ENCODE results near the gene LRP5.

LRP5 gene

DNA sequence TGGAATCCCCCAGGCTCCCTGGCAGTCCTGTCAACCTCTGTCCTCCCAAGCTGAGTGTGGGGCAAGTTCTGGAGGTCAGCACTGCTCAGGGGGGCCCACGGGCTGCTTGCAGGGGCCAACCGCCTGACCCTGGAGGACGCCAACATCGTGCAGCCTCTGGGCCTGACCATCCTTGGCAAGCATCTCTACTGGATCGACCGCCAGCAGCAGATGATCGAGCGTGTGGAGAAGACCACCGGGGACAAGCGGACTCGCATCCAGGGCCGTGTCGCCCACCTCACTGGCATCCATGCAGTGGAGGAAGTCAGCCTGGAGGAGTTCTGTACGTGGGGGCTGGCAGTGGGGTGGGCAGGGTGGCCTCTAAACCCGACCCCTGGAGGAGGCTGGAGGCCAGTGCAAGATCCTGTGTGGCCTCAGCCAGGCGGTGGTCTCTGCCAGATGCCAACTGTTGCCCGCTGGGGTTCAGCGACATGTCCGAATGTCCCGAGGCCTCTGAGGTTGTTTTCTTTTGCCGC, 113.5 kb downstream of the LRP5 start:
- H3K4ac ChIP-seq (ENCODE audit: low read depth, low read length): no peak overlapping the region
- peaks cover 2% of the 10 kb centered on the region for H3K36me3 ChIP-seq (ENCODE audit: control insufficient read depth, insufficient read depth, low read length)

DNA sequence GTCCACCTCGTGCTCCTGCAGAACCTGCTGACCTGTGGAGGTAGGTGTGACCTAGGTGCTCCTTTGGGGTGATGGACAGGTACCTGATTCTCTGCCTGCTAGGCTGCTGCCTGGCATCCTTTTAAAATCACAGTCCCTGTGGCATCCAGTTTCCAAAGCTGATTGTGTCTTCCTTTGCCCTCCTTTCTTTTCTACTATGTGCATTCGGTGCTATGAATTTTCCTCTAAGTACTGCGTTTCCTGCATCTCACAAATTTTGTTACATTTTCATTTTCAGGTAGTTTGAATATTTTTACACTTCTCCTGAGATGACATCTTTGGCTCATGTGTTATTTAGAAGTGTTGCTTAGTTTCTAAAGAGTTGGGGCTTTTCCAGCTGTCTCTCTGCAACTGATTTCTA, 117.3 kb downstream of the LRP5 start:
- Histone ChIP-seq H3K9ac (ENCODE audit: low read length) (no peak overlapping the region), H2AK5ac (ENCODE audit: low read length) (no peak overlapping the region), H4K5ac (ENCODE audit: low read length) (no peak overlapping the region), H3K4me2 (ENCODE audit: low read length) (no peak overlapping the region), H2BK120ac (ENCODE audit: low read depth, low read length) (no peak overlapping the region), H3K27ac (ENCODE audit: low read depth, low read length) (no peak overlapping the region), H3K56ac (ENCODE audit: low read length) (no peak overlapping the region), H3K27me3 (ENCODE audit: insufficient read depth, low read length, poor library complexity) (no peaks in the 10 kb centered on the region), H3K18ac (ENCODE audit: low read length) (no peak overlapping the region), H2BK5ac (ENCODE audit: low read length) (no peak overlapping the region), H4K8ac (ENCODE audit: low read depth, low read length) (no peak overlapping the region), H3K23ac (ENCODE audit: low read length) (no peak overlapping the region), H3K4ac (ENCODE audit: low read depth, low read length) (no peak overlapping the region), H3K4me1 (ENCODE audit: control insufficient read depth, low read depth, low read length) (no peaks in the 10 kb centered on the region), H3K79me1 (ENCODE audit: low read length) (no peaks in the 10 kb centered on the region), H3K79me2 (ENCODE audit: control insufficient read depth, insufficient read depth, low read length) (no peaks in the 10 kb centered on the region), H2BK15ac (replicated peaks; ENCODE audit: low read depth) (no peak overlapping the region), H3K36me3 (ENCODE audit: control insufficient read depth, insufficient read depth, low read length) (peaks cover 2% of the 10 kb centered on the region), H3K4me3 (ENCODE audit: low read length) (peak overlapping the region; percentile 12)
- WGBS (ENCODE audit: extremely low coverage, insufficient coverage, low lambda C conversion rate): no CpG with 5 or more reads among the region's 3 CpGs
- no peak for DNase-seq

More for the DNA sequence above, 113.5 kb downstream of the LRP5 start:
- Histone ChIP-seq H3K79me2 (ENCODE audit: control insufficient read depth, insufficient read depth, low read length) (no peaks in the 10 kb centered on the region), H4K8ac (ENCODE audit: low read depth, low read length) (no peak overlapping the region), H2BK5ac (ENCODE audit: low read length) (no peak overlapping the region), H2BK15ac (replicated peaks; ENCODE audit: low read depth) (no peak overlapping the region), H3K4me1 (ENCODE audit: control insufficient read depth, low read depth, low read length) (no peaks in the 10 kb centered on the region), H4K5ac (ENCODE audit: low read length) (no peak overlapping the region), H3K18ac (ENCODE audit: low read length) (no peak overlapping the region), H3K79me1 (ENCODE audit: low read length) (no peaks in the 10 kb centered on the region), H2AK5ac (ENCODE audit: low read length) (no peak overlapping the region), H3K23ac (ENCODE audit: low read length) (no peak overlapping the region), H3K27ac (ENCODE audit: low read depth, low read length) (no peak overlapping the region), H3K4me3 (ENCODE audit: low read length) (no peak overlapping the region), H3K56ac (ENCODE audit: low read length) (no peak overlapping the region), H3K4me2 (ENCODE audit: low read length) (no peak overlapping the region), H3K27me3 (ENCODE audit: insufficient read depth, low read length, poor library complexity) (no peaks in the 10 kb centered on the region), H2BK120ac (ENCODE audit: low read depth, low read length) (no peak overlapping the region), H3K9ac (ENCODE audit: low read length) (no peak overlapping the region)
- no peak for DNase-seq
- no CpG with 5 or more reads among the region's 21 CpGs for WGBS (ENCODE audit: extremely low coverage, insufficient coverage, low lambda C conversion rate)

DNA sequence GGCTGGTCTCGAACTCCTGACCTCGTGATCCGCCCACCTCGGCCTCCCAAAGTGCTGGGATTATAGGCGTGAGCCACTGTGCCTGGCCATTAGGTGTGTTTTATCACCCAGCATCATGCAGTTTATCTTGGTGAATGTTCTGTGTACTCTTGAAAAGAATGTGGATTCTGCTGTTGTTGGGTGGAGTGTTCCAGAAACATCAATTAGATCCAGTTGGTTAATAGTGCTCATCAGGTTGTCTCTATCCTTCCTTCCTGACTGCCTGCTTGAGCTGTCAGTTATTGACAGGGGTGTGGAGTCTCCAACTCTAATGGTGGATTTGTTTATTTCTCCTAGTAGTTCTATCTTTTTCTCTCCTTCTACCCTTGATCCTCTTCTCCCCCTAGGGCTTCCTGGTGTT, 118.0 kb downstream of the LRP5 start:
- no peak overlapping the region for H2BK5ac ChIP-seq (ENCODE audit: low read length)
- no peak overlapping the region for H3K56ac ChIP-seq (ENCODE audit: low read length)
- H3K4me2 ChIP-seq (ENCODE audit: low read length): no peak overlapping the region
- no peak overlapping the region for H3K4me3 ChIP-seq (ENCODE audit: low read length)
- H3K4me1 ChIP-seq (ENCODE audit: control insufficient read depth, low read depth, low read length): no peaks in the 10 kb centered on the region
- H2BK120ac ChIP-seq (ENCODE audit: low read depth, low read length): no peak overlapping the region
- no peak overlapping the region for H3K18ac ChIP-seq (ENCODE audit: low read length)
- no peak overlapping the region for H4K5ac ChIP-seq (ENCODE audit: low read length)
- no peak for DNase-seq
- no peak overlapping the region for H3K23ac ChIP-seq (ENCODE audit: low read length)
- no peak overlapping the region for H3K27ac ChIP-seq (ENCODE audit: low read depth, low read length)
- H3K4ac ChIP-seq (ENCODE audit: low read depth, low read length): no peak overlapping the region
- H3K79me2 ChIP-seq (ENCODE audit: control insufficient read depth, insufficient read depth, low read length): no peaks in the 10 kb centered on the region
- H3K36me3 ChIP-seq (ENCODE audit: control insufficient read depth, insufficient read depth, low read length): peaks cover 2% of the 10 kb centered on the region
- no peak overlapping the region for H2BK15ac ChIP-seq (replicated peaks; ENCODE audit: low read depth)
- H3K9ac ChIP-seq (ENCODE audit: low read length): no peak overlapping the region
- H4K8ac ChIP-seq (ENCODE audit: low read depth, low read length): no peak overlapping the region
- WGBS (ENCODE audit: extremely low coverage, insufficient coverage, low lambda C conversion rate): no CpG with 5 or more reads among the region's 5 CpGs
- no peaks in the 10 kb centered on the region for H3K27me3 ChIP-seq (ENCODE audit: insufficient read depth, low read length, poor library complexity)
- H3K79me1 ChIP-seq (ENCODE audit: low read length): no peaks in the 10 kb centered on the region
- no peak overlapping the region for H2AK5ac ChIP-seq (ENCODE audit: low read length)

DNA sequence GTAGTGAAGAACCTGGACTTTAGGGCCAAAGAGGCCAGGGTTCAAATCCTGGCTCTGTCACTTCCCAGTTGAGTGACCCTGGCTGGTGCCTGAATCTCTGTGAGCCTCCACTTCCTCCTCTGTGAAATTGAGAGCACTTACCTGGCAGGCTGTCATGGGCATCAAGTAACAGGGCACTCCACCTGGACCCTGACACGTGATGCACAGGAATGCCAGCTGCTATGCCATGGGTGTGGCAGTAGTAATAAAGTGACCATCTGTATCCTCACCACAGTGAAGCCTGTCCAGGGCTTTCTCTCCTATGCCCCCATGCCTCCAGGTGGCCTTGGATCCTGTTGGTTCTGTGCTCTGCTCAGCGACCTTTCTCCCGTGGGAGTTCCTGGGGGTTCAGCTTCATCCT, 118.4 kb downstream of the LRP5 start:
- no peak overlapping the region for H2BK120ac ChIP-seq (ENCODE audit: low read depth, low read length)
- no peak overlapping the region for H2BK15ac ChIP-seq (replicated peaks; ENCODE audit: low read depth)
- no CpG with 5 or more reads among the region's 3 CpGs for WGBS (ENCODE audit: extremely low coverage, insufficient coverage, low lambda C conversion rate)
- no peak overlapping the region for H2BK5ac ChIP-seq (ENCODE audit: low read length)
- no peak overlapping the region for H4K5ac ChIP-seq (ENCODE audit: low read length)
- no peak overlapping the region for H4K8ac ChIP-seq (ENCODE audit: low read depth, low read length)
- no peak overlapping the region for H3K9ac ChIP-seq (ENCODE audit: low read length)
- H3K27me3 ChIP-seq (ENCODE audit: insufficient read depth, low read length, poor library complexity): no peaks in the 10 kb centered on the region
- H3K4ac ChIP-seq (ENCODE audit: low read depth, low read length): no peak overlapping the region
- no peak overlapping the region for H3K4me3 ChIP-seq (ENCODE audit: low read length)
- DNase-seq: no peak
- H3K23ac ChIP-seq (ENCODE audit: low read length): no peak overlapping the region
- no peaks in the 10 kb centered on the region for H3K79me1 ChIP-seq (ENCODE audit: low read length)
- H3K4me1 ChIP-seq (ENCODE audit: control insufficient read depth, low read depth, low read length): no peaks in the 10 kb centered on the region
- no peaks in the 10 kb centered on the region for H3K79me2 ChIP-seq (ENCODE audit: control insufficient read depth, insufficient read depth, low read length)
- H3K56ac ChIP-seq (ENCODE audit: low read length): no peak overlapping the region
- no peak overlapping the region for H3K18ac ChIP-seq (ENCODE audit: low read length)
- H3K36me3 ChIP-seq (ENCODE audit: control insufficient read depth, insufficient read depth, low read length): peaks cover 2% of the 10 kb centered on the region
- no peak overlapping the region for H2AK5ac ChIP-seq (ENCODE audit: low read length)
- no peak overlapping the region for H3K27ac ChIP-seq (ENCODE audit: low read depth, low read length)
- no peak overlapping the region for H3K4me2 ChIP-seq (ENCODE audit: low read length)

DNA sequence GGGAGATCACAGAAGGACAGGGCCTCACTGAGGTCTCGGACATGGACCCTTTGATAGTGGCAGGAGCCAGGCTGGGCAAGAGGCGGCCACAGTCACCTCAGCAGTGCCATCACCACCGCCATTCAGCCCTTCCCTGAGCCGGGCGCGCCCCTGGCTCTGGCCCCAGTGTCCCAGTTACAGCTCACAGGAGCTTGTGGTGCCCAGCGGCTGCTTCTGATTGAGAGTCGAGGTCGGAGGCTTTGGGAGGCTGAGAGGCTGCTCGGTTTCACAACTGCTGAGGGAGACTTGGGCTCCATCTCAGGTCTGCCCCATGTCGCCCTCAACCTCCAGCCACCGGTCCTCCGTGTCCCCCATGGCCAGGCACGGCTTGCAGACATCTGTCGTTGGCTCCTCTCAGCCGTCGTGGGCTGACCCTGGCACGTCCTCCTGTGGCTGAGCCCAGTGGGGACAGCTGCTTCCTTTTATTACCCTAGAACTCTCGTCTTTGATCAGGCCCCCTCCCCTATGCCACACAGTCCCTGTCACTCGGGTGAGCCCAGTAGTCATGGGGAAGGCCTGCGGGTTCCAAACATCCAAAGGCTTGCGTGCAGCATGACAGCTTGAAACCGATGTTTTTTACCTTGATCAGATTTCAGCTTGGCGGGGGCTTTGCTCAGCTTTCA, 119.7 kb downstream of the LRP5 start:
- Histone ChIP-seq H3K4me2 (ENCODE audit: low read length) (no peak overlapping the region), H3K27me3 (ENCODE audit: insufficient read depth, low read length, poor library complexity) (no peaks in the 10 kb centered on the region), H2BK120ac (ENCODE audit: low read depth, low read length) (no peak overlapping the region), H3K4ac (ENCODE audit: low read depth, low read length) (no peak overlapping the region), H4K8ac (ENCODE audit: low read depth, low read length) (no peak overlapping the region), H3K79me1 (ENCODE audit: low read length) (no peaks in the 10 kb centered on the region), H2BK15ac (replicated peaks; ENCODE audit: low read depth) (no peak overlapping the region), H3K4me3 (ENCODE audit: low read length) (no peak overlapping the region), H3K27ac (ENCODE audit: low read depth, low read length) (no peak overlapping the region), H3K56ac (ENCODE audit: low read length) (no peak overlapping the region), H4K5ac (ENCODE audit: low read length) (no peak overlapping the region), H2AK5ac (ENCODE audit: low read length) (no peak overlapping the region), H3K4me1 (ENCODE audit: control insufficient read depth, low read depth, low read length) (no peaks in the 10 kb centered on the region), H3K9ac (ENCODE audit: low read length) (no peak overlapping the region), H3K23ac (ENCODE audit: low read length) (no peak overlapping the region), H3K79me2 (ENCODE audit: control insufficient read depth, insufficient read depth, low read length) (no peaks in the 10 kb centered on the region), H2BK5ac (ENCODE audit: low read length) (no peak overlapping the region), H3K18ac (ENCODE audit: low read length) (no peak overlapping the region), H3K36me3 (ENCODE audit: control insufficient read depth, insufficient read depth, low read length) (peaks cover 2% of the 10 kb centered on the region)
- no CpG with 5 or more reads among the region's 24 CpGs for WGBS (ENCODE audit: extremely low coverage, insufficient coverage, low lambda C conversion rate)
- no peak for DNase-seq

DNA sequence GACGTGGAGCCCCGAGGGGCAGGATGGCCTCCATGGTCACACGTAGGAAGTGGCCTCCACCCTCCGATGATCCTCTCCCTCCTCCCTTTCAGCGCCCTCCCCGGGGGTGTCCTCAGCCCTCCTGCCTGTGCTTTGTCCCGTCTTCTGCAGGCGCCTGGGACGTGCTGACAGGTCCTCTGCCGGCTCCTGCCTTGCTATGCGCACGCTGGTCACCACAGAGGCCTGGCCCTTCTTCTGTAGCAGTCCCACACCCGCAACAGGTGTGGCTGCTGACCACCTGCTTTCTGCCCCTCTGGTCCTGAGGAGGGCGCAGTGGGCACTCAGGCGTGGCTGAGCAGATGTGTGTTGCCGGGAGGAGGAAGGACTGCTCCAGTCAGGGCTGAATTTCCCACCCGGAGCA, 120.5 kb downstream of the LRP5 start:
- DNase-seq: no peak
- Histone ChIP-seq H3K79me1 (ENCODE audit: low read length) (no peaks in the 10 kb centered on the region), H2BK5ac (ENCODE audit: low read length) (no peak overlapping the region), H3K27me3 (ENCODE audit: insufficient read depth, low read length, poor library complexity) (no peaks in the 10 kb centered on the region), H3K4me3 (ENCODE audit: low read length) (no peak overlapping the region), H3K36me3 (ENCODE audit: control insufficient read depth, insufficient read depth, low read length) (peaks cover 2% of the 10 kb centered on the region), H3K23ac (ENCODE audit: low read length) (no peak overlapping the region), H3K79me2 (ENCODE audit: control insufficient read depth, insufficient read depth, low read length) (no peaks in the 10 kb centered on the region), H2AK5ac (ENCODE audit: low read length) (no peak overlapping the region), H3K18ac (ENCODE audit: low read length) (no peak overlapping the region), H3K9ac (ENCODE audit: low read length) (no peak overlapping the region), H3K4me2 (ENCODE audit: low read length) (no peak overlapping the region), H3K56ac (ENCODE audit: low read length) (no peak overlapping the region), H2BK120ac (ENCODE audit: low read depth, low read length) (no peak overlapping the region), H3K27ac (ENCODE audit: low read depth, low read length) (no peak overlapping the region), H4K5ac (ENCODE audit: low read length) (no peak overlapping the region), H4K8ac (ENCODE audit: low read depth, low read length) (no peak overlapping the region), H2BK15ac (replicated peaks; ENCODE audit: low read depth) (no peak overlapping the region), H3K4me1 (ENCODE audit: control insufficient read depth, low read depth, low read length) (no peaks in the 10 kb centered on the region), H3K4ac (ENCODE audit: low read depth, low read length) (no peak overlapping the region)
- no CpG with 5 or more reads among the region's 17 CpGs for WGBS (ENCODE audit: extremely low coverage, insufficient coverage, low lambda C conversion rate)
